GM12874 (cell line): ENCODE results near the gene FAM50B.

Experiments
- CTCF ChIP-seq: IDR thresholded peaks from 2 replicates; pipeline ENCODE4 v1.5.1; 2011; ENCODE audit warnings: low read depth, mild to moderate bottlenecking, control low read depth, low read length, moderate library complexity; ENCODE audit not compliant: insufficient read depth

Gene FAM50B

GRCh38 chr6:3843379-3844096, 5.6 kb upstream of the FAM50B start:
- TF ChIP-seq CTCF = no peak

- TF ChIP-seq CTCF = no peak
Observed at GRCh38 chr6:3844097-3844463, 5.1 kb upstream of the FAM50B start.

- TF ChIP-seq CTCF = no peak
Observed at GRCh38 chr6:3847521-3847920, 1.7 kb upstream of the FAM50B start.

- no peak for TF ChIP-seq CTCF
Observed at GRCh38 chr6:3848380-3848779, 793 bp upstream of the FAM50B start.

- TF ChIP-seq CTCF = no peak
Observed at GRCh38 chr6:3849681-3850450, 693 bp downstream of the FAM50B start.

GRCh38 chr6:3850451-3851203, 1.5 kb downstream of the FAM50B start:
- TF ChIP-seq CTCF = no peak

- TF ChIP-seq CTCF = no peak
Observed at GRCh38 chr6:3851839-3852238, 2.7 kb downstream of the FAM50B start.
